Panc1 (cell line): ENCODE data around the gene AMY2A. TPM values are rescaled to one million over a fixed set of nuclear protein-coding genes. Genes with fewer than 3 reads are reported as not detected.
"Not testable (repeated sequence)": the region's sequence is repeated elsewhere in the genome, so short reads cannot be mapped to it uniquely, and the experiment has no call there.

Experiments
- ATAC-seq: fragments of 200-7000 bp; cut with Tn5 transposase; 2 replicates; pipeline ENCODE4 v1.9.1; 2020; ENCODE audit warnings: mild to moderate bottlenecking, moderate library complexity
- BruUV-seq: library from RNA; stranded (reverse); fragments of 400-500 nt; replicated peaks from 2 replicates; lab custom pipeline; 2021; lab: Mats Ljungman, UMichigan
- CTCF ChIA-PET: fragments of 300-600 bp; sonication (Branson Sonifier 250); formaldehyde crosslinking; loops from one replicate; lab custom pipeline; 2022; ENCODE audit warnings: antibody characterized with exemption; lab: Charles Lee
- POLR2A ChIA-PET: fragments of 300-600 bp; sonication (Branson Sonifier 250); formaldehyde crosslinking; loops from one replicate; lab custom pipeline; 2022; ENCODE audit warnings: antibody characterized with exemption; lab: Charles Lee
- DNase-seq: peaks from one replicate; pipeline ENCODE4 v3.0.0-alpha.2; 2010; ENCODE audit warnings: low read depth, low spot score
- H3K27ac ChIP-seq: 2 replicates; pipeline ENCODE4 v1.5.1; 2011; ENCODE audit warnings: mild to moderate bottlenecking, low read length, inconsistent platforms
- H3K27me3 ChIP-seq: fragments of 200-500 bp; sonication (Bioruptor generic); 2 replicates; pipeline ENCODE4 v1.6.0; 2014; ENCODE audit warnings: low read length, inconsistent platforms; ENCODE audit not compliant: control insufficient read depth, insufficient read depth
- H3K36me3 ChIP-seq: fragments of 200-500 bp; sonication (Bioruptor generic); 2 replicates; pipeline ENCODE4 v1.5.1; 2014; ENCODE audit warnings: inconsistent platforms, mild to moderate bottlenecking, low read length, moderate library complexity; ENCODE audit not compliant: control insufficient read depth, insufficient read depth
- H3K4me1 ChIP-seq: 2 replicates; pipeline ENCODE4 v1.5.1; 2011; ENCODE audit warnings: inconsistent platforms, mild to moderate bottlenecking, low read length, moderate library complexity; ENCODE audit not compliant: control insufficient read depth, insufficient read depth
- H3K4me3 ChIP-seq, 2 experiments: 2 replicates each; pipeline ENCODE4 v1.5.1; 2011 to 2012; ENCODE audit warnings: low read depth in 2 of 2, low read length in 2 of 2, mild to moderate bottlenecking in 2 of 2, inconsistent platforms in 1 of 2, moderate library complexity in 1 of 2
- H3K9me3 ChIP-seq: fragments of 200-500 bp; sonication (Bioruptor generic); 2 replicates; pipeline ENCODE4 v1.5.1; 2014; ENCODE audit warnings: low read depth, mild to moderate bottlenecking, inconsistent platforms, low read length, moderate library complexity; ENCODE audit not compliant: control insufficient read depth, insufficient read depth
- POLR2AphosphoS5 ChIP-seq: IDR thresholded peaks from 2 replicates; pipeline ENCODE4 v1.6.1; 2012; ENCODE audit warnings: mild to moderate bottlenecking, low read depth, low read length, moderate library complexity
- SIN3A ChIP-seq: IDR thresholded peaks from 2 replicates; pipeline ENCODE4 v1.6.1; 2012; ENCODE audit warnings: low read depth, mild to moderate bottlenecking, low read length, moderate library complexity, borderline replicate concordance; ENCODE audit not compliant: insufficient read depth
- TCF7L2 ChIP-seq: IDR thresholded peaks from 2 replicates; pipeline ENCODE4 v1.6.1; 2011; ENCODE audit warnings: mild to moderate bottlenecking, low read depth, low read length, inconsistent platforms
- in situ Hi-C: cut with HindIII; loops from 2 replicates; pipeline ENCODE4 v1.10.0; 2016; ENCODE audit warnings: low sequenced_read_pairs, low pct_unique_long_range_greater_than_20kb
- intact Hi-C: fragments of 100-400 bp; cut with micrococcal nuclease; formaldehyde crosslinking; loops from one replicate; pipeline ENCODE4 v1.10.0; 2022; ENCODE audit not compliant: unreplicated experiment
- total RNA-seq: library from RNA; stranded (reverse); gene quantifications from one replicate; pipeline ENCODE4 v1.2.1, GENCODE V29; 2021; ENCODE audit not compliant: unreplicated experiment
- TF ChIP-seq, protein P1 (sequence below): fragments of 450-650 bp; IDR thresholded peaks from 2 replicates; pipeline ENCODE4 v1.5.1; 2017; ENCODE audit warnings: mild to moderate bottlenecking
- TF ChIP-seq, protein P2 (sequence below), 2 experiments: IDR thresholded peaks; 2 replicates each; pipeline ENCODE4 v1.6.1; 2011 to 2012; ENCODE audit warnings: low read depth in 2 of 2, control low read depth in 1 of 2, low read length in 1 of 2, mild to moderate bottlenecking in 1 of 2, moderate library complexity in 1 of 2; ENCODE audit not compliant: insufficient read depth in 1 of 2

AMY2A gene
- total RNA-seq, 1 experiment from 2014 or later: 0.28 TPM

DNA sequence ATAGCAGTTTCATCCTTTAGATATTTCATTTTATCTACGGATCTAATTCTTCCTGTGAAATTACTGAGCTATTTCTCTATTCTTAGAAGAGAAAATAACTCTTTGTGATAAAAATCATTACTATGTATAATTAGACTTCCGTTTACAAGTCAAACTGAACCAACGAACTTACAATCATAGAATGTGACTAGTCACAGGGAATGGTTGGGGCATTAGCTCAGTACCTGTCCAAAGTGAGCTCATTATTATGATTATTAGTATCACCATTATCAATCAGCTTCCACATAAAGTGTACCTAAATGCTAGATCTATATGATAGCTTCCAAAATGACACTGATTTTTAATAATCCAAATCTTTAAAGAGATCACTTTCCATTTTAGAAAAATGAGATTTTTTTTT is 33.3 kb upstream of the AMY2A start:
- intact Hi-C loops (no loop called here), in situ Hi-C loops (no loop called here)
- H3K9me3 ChIP-seq: no peaks in the 10 kb centered on the region
- H3K27me3 ChIP-seq: no peaks in the 10 kb centered on the region; the same call in 1 of the 2 replicates
- no TSS peak for BruUV-seq
- H3K36me3 ChIP-seq: no peaks in the 10 kb centered on the region
- DNase-seq: no peak
- no peak overlapping the region for H3K27ac ChIP-seq
- H3K4me1 ChIP-seq: no peaks in the 10 kb centered on the region
- TF ChIP-seq, protein P1, sequence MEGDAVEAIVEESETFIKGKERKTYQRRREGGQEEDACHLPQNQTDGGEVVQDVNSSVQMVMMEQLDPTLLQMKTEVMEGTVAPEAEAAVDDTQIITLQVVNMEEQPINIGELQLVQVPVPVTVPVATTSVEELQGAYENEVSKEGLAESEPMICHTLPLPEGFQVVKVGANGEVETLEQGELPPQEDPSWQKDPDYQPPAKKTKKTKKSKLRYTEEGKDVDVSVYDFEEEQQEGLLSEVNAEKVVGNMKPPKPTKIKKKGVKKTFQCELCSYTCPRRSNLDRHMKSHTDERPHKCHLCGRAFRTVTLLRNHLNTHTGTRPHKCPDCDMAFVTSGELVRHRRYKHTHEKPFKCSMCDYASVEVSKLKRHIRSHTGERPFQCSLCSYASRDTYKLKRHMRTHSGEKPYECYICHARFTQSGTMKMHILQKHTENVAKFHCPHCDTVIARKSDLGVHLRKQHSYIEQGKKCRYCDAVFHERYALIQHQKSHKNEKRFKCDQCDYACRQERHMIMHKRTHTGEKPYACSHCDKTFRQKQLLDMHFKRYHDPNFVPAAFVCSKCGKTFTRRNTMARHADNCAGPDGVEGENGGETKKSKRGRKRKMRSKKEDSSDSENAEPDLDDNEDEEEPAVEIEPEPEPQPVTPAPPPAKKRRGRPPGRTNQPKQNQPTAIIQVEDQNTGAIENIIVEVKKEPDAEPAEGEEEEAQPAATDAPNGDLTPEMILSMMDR: no peak
- TF ChIP-seq, protein P2, sequence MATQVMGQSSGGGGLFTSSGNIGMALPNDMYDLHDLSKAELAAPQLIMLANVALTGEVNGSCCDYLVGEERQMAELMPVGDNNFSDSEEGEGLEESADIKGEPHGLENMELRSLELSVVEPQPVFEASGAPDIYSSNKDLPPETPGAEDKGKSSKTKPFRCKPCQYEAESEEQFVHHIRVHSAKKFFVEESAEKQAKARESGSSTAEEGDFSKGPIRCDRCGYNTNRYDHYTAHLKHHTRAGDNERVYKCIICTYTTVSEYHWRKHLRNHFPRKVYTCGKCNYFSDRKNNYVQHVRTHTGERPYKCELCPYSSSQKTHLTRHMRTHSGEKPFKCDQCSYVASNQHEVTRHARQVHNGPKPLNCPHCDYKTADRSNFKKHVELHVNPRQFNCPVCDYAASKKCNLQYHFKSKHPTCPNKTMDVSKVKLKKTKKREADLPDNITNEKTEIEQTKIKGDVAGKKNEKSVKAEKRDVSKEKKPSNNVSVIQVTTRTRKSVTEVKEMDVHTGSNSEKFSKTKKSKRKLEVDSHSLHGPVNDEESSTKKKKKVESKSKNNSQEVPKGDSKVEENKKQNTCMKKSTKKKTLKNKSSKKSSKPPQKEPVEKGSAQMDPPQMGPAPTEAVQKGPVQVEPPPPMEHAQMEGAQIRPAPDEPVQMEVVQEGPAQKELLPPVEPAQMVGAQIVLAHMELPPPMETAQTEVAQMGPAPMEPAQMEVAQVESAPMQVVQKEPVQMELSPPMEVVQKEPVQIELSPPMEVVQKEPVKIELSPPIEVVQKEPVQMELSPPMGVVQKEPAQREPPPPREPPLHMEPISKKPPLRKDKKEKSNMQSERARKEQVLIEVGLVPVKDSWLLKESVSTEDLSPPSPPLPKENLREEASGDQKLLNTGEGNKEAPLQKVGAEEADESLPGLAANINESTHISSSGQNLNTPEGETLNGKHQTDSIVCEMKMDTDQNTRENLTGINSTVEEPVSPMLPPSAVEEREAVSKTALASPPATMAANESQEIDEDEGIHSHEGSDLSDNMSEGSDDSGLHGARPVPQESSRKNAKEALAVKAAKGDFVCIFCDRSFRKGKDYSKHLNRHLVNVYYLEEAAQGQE (IDR thresholded peaks at IDR 0.05; ENCODE audit: insufficient read depth in 1 of 2, low read depth in 2 of 2, low read length in 1 of 2): no peak
- no peak for TF ChIP-seq TCF7L2
- no peak for TF ChIP-seq POLR2AphosphoS5
- TF ChIP-seq SIN3A: no peak
- H3K4me3 ChIP-seq: no peak overlapping the region
- no peak for ATAC-seq
- ChIA-PET POLR2A (interaction anchor here (0.7 kb wide), 1 partner anchor 1104 kb away, joined by 5 read pairs; no protein-coding TSS in a partner anchor), CTCF (no interaction called here)

DNA sequence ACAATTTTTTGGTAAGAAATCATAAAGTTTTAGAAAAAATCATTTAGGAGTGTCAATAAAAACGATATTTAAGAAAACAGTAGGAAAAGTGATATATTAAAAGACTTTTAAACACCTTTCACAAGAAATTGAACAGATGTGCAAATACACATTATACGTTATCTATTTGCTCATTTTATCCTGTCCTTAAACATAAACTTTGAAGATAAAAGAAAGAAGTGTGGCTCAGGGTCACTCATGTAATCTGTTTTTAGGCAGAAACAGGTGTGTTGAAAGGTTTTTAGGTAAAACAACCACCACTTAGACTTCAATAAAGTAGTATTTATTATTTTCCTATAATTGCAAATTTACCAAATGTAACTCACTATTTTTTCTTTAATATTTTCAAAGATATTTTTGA is 32.7 kb upstream of the AMY2A start:
- no TSS peak for BruUV-seq
- H3K27me3 ChIP-seq: no peaks in the 10 kb centered on the region; the same call in 1 of the 2 replicates
- H3K4me3 ChIP-seq: no peak overlapping the region
- DNase-seq (no peak), ATAC-seq (no peak)
- TF ChIP-seq POLR2AphosphoS5 (no peak), SIN3A (no peak), TCF7L2 (no peak)
- TF ChIP-seq, protein P1: no peak
- TF ChIP-seq, protein P2 (IDR thresholded peaks at IDR 0.05; ENCODE audit: insufficient read depth in 1 of 2, low read depth in 2 of 2, low read length in 1 of 2): no peak
- no peaks in the 10 kb centered on the region for H3K9me3 ChIP-seq
- ChIA-PET POLR2A (no interaction called here), CTCF (no interaction called here)
- intact Hi-C loops (no loop called here), in situ Hi-C loops (no loop called here)
- H3K36me3 ChIP-seq: no peaks in the 10 kb centered on the region
- H3K4me1 ChIP-seq: no peaks in the 10 kb centered on the region
- no peak overlapping the region for H3K27ac ChIP-seq

DNA sequence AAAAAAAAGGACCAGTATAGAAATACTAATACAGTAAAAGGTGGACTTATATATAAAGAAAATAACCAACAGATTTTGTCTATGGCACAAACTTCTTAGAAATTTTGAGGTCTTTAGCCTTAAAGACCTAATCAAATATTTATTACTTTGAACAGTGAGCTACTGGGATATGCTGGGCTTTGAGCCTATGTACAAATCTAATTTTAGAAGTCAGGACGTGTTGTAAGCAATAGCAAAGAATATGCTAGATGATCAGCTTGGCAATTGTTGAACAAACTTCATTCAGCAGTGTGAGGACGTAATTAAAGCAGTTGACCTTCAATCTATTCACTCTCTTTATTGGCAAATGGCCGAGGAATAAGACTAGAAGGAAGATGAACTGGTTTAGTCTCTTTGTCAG is 14.5 kb upstream of the AMY2A start:
- H3K4me3 ChIP-seq, H3K27ac ChIP-seq, intact Hi-C loops, ATAC-seq, CTCF ChIA-PET, H3K9me3 ChIP-seq, BruUV-seq, in situ Hi-C loops, POLR2A ChIA-PET, H3K4me1 ChIP-seq, DNase-seq, H3K36me3 ChIP-seq, H3K27me3 ChIP-seq: not testable (repeated sequence)
